GM18498 (cell line): ENCODE data around the gene LRRC2.
"Not testable (repeated sequence)": the region's sequence is repeated elsewhere in the genome, so short reads cannot be mapped to it uniquely, and the experiment has no call there.

Experiments
- ATAC-seq: cut with Tn5 transposase; IDR thresholded peaks from one replicate; pipeline ENCODE4 v1.9.1; 2021; ENCODE audit warnings: mild to moderate bottlenecking, moderate library complexity; ENCODE audit not compliant: unreplicated experiment

Gene LRRC2

DNA sequence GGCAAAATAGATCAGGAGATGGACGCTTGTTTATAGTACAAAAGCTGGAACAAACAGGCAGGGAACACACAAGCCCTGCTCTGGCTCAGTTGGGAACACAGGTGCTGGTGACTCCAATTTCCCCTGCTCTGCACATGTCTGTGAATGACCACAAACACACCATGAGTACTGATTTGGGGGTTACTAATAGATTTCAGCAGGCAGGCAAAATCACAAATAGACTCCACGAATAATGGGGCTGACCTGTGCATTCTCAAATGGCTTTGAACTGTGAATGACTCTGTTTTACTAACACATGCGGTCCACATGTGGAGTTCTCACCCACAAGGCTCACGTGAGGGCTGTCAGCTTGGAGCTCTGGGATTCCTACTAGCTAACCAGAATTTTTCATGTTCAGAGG, 64.4 kb downstream of the LRRC2 start:
- ATAC-seq = no peak

DNA sequence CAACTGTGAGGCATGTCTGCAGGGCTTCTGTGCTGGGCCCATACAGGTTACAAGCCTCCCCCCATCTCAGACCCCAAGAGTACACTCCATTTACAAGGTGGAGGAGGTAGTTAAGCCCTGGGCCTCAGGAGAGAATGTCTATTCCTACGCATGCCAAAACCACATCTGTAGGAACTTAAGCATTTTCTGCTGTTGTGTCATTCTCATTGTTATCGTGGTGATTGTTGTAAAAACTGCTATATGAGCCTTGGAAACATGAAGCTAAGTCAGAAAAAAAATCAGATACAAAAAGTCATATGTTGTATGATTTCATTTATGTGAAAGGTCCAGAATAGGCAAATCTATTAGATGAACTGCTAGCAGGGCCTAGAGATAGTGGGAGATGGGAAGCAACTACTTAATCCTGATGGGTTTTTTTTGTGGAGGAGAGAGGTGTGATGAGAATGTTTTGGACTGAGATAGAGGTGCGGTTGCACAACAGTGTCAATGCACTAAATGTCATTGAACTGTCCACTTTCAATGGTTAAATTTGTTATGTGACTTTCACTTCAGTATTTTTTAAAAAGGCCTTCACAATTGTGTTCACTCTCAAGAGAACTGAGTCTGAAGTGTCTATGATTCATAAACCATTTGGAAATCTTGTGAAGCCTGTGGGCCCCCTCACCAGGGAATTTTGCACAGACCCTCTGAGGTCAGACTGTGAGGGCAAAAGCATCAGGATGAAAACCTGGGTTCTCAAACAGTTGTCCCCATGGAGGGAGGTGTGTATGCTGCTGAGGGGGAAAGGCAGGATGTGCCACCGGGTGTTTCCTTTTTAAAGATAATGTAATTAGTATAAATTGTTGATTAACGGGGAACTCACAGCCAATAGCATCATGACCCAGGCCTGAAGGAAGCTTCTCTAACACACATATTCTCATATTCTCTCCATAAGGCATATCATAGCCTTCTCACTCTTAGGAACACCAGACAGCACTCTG, 65.2 kb downstream of the LRRC2 start:
- ATAC-seq = no peak

DNA sequence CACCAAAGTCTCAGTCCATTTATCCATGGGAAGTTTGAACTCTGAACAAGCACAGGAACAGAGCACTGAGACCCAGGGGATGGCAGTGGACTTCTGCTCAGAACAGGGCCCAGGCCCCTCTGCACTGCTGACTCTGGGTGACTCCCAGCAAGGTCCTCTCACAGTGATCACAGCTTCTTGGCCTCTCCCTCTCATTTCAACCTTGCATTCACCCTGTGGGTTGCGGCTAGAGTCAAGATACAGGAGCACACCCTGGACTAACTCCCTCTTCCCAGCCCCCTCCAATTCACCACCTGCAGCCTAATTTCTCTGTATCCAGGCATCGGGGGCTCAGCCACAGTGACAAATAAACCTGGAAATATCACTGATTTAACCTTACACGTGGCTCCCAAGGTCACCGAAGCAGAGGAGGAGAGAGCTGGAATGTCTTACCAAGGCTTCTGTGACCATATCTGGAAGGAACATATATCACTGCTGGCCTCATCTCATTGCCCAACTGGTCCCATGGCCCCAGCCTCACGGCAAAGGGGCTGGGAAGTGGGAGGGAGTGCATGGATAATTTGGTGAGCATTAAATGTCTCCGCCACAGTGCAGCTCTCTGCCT, 67.1 kb downstream of the LRRC2 start:
- no peak for ATAC-seq

DNA sequence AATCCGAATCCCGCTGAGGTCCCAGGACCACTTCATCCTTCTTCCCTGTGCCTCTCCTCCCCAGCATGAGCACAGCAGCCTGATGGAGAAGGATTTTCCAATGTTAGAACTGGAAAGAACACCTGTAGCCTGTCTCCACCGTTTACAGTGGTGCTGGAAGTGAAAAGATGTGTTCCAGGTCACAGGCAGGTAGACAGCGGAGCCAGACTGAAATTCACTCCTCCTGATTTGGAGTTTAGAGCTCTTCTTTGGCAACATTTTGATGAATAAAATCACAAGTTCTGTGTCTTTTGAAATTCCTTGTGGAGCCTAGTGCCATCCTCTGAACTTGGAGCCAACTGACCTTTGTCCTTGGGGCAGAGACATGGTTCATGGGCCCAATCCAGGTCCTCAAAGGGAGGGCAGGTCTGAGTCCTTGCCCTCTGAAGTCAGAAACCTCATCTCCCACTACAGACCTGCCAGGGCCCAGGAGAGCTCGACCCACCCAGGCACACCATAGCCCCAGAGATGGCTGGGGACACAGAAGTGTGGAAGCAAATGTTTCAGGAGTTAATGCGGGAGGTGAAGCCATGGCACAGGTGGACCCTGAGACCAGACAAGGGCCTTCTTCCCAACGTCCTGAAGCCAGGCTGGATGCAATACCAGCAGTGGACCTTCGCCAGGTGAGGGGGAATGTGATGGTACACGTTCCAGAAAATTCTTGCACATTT, 68.4 kb downstream of the LRRC2 start, which contains the start of gene RTP3:
Gene RTP3 (plus strand): TSS at position 421 of the 710 bp plus-strand sequence. CDS start 87 bp downstream, at position 508.
- no peak for ATAC-seq

DNA sequence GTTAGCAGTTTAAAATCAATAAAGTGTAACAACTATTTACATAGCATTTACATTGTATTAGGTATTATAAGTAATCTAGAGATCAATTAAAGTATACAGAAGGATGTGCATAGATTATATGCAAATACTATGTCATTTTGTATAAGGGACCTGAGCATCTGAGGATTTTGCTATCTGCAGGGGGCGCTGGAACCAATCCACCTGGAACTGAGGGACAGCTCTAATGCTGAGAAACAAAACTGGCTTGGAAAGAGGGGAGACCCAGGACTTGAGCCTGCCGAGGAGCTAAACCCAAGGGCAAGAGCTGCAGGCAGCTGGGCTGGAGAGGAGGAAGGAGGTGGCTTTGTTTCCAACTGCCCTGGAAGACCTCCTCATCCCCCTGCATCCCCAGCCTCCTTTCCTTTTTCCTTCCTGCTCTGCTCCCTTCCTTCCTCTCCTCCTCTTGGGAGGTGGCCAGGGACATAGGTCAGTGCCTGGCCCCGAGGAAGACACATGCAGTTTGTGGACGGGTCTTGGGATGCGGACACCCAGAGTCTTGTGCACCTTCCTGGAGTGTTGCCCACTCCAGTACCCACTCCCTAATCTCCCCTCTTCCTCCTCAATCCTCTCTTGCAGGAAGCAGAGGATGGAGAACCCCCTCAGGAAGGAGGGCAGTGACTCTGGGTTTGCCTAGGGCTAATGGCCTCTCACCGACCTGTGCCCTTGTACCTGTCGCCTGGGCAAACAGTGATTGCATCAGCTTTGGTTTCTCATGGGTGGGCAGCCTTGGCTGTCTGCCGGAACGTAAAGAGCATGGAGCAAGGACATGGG, 69.2 kb downstream of the LRRC2 start:
- ATAC-seq = no peak

DNA sequence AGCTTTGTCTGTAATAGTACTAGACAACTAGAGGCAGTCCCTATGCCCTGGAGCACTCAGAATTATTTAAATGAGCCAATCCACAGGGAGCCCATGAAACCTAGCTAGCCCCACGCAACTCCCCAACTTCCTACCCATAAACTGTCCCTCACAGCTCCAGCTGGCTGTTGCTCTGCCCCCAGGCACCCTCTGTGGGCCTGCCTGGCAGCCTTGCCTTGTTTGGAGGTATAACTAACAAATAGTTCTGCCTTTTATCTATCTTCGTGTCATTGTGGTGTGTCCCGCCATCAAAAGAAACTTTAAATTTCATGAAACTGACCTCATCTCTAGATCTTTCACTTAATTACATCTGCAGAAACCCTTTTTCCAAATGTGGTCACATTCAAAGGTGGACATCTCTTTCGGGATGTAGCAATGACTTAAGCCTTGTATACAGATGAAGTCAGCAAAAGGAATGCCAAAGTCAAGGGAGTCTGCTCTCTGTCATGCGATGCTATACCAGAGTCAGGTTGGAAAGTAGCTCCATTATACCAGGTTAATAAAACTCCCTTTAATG, 70.1 kb downstream of the LRRC2 start:
- ATAC-seq = no peak

DNA sequence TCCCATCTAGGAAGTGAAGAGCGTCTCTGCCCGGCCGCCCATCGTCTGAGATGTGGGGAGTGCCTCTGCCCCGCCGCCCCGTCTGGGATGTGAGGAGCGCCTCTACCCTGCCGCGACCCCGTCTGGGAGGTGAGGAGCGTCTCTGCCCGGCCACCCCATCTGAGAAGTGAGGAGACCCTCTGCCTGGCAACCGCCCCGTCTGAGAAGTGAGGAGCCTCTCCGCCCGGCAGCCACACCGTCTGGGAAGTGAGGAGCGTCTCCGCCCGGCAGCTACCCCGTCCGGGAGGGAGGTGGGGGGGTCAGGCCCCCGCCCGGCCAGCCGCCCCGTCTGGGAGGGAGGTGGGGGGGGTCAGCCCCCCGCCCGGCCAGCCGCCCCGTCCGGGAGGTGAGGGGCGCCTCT, 71.6 kb downstream of the LRRC2 start:
- not testable (repeated sequence) for ATAC-seq

DNA sequence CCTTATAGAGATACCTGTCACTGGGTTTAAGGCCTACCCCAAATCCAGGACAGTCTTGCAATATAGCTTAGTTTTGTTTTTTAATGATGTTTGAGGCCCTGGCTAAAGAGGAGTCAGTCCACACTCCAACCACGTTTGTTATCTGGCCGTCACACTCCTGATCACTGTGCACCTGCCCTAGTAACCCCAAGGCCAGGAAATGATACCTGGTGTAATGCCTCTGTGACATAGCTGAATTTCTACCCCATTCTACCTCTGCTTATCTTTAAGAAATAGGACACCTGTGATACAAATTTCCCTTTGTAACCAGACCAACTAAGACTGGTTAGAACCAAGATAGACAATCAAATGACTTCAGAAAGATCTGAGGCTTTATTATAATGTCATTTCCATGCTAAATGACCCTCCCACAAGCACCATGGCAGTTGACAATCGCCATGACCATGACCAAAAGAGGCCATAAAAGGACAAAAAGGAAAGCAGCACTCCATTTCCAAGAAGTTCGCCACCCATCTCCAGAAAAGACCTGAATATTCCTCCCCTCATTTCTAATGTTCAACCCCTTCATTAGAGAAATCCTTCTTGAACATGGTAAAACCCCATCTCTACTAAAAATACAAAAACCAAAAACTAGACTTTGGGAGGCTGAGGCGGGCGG, 73.1 kb downstream of the LRRC2 start:
- no peak for ATAC-seq

DNA sequence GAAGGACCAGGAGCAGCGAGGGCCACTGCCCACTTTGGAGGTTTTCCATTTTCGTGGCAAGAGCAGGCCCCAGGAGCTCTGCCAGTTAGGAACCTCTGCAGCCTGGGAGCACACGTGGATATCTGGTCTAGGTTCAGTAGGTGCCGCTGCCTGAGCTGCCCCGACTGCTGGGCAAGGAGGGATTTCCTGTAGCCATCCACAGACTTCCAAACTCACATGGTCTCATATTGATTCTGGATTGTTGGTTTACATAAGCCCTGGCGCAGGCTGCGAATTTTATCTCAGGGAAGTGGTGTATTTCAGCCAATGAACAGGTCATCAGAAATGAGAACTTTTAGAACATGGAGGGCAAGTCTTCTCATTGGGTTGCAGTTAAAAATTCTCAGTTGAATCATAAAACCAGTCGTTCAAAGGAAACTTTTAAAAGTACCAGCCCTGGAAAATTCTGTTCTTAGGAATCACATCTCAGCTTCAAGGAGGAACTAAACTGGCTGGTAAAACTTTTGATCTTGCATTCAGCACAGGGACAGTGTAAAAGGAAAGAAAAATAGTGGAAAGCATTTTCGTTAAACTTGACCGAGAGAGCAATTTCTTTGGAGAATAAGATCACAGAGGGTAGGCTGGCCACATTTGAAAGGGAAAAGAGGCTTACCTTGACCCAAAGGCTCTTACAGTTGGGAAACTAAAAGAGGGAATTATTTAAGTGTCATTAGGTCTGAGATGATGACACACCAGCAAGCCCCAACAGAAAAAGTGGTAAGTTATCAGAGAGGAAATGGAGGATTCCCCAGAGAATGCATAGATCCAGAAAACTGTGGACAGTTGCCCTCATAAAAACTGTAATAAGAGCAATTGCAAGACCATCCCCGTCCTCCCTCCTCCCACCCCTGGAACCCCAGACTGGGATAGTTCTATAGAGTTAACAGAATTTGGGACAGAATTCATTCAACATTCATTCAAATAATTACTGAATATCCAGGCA, 74.7 kb downstream of the LRRC2 start:
- ATAC-seq = no peak

DNA sequence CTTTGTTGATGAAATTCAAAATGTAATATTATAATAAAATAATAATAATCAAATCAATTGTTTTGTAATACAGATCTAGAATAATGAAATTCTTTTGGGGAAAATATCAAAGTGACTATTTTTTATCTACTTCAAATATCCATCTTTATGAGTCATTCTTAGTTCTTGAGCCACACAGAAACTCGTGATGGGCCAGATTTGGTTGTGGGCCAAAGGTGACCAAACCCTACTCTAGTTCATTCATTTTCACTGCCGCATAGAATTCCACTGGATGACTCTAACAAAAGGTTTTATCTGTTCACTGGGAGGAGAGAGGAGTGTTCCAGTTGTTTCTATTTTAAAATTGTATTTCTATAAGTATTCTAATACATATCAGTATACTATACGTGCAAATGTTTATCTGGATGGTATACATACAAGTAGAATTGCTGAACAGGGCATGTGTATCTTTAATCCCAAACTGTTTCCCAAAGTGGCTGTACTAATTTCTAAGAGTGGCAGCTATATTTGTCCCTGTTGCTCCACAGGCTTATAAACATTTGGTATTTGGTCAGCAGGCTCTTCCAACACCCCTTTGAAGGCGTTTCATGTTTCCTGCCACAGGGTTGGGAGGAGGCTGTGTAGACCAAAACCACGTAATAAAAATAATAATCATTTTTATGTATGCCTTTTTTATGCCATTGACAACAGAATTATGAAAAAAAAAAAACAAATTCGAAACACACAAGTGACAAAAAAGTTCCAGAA, 75.6 kb downstream of the LRRC2 start:
- ATAC-seq = no peak

DNA sequence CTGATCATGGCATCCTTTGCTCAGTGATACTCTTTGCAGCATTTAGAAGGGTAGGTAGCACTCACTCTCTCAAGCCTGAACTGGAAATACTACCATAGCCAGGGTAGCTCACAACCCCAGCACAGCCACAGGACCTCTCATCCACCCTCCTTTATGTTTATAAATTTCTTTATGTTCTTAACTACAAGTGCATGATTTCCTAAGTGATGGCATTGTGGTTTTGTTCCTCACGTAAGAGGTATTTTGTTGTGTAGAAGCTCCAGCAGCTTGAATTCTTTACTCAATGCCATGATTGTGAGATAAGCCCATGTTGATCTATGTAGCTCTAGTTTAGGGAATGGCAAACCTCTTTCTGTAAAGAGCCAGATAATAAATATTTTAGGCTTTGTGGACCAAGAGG, 76.2 kb downstream of the LRRC2 start:
- no peak for ATAC-seq

DNA sequence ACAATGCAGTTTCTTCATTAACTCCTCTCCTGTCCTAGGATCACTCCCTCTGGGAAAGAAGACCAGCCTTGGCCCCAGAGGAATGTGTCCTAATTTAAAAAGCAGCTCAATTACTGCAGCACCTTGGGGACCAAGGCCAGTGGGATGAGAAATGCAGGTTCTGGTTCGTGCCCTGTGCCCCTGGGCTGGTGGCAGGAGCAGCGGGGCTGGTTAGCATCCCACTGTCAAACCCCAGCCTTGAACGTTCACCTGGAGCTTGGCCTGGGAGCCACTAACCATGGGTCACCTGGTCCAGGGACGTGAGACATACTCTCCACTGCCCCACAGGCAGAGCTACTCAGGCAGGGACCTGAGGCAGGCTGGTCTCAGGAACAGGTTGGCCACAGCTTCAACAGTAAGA, 76.7 kb downstream of the LRRC2 start:
- no peak for ATAC-seq

DNA sequence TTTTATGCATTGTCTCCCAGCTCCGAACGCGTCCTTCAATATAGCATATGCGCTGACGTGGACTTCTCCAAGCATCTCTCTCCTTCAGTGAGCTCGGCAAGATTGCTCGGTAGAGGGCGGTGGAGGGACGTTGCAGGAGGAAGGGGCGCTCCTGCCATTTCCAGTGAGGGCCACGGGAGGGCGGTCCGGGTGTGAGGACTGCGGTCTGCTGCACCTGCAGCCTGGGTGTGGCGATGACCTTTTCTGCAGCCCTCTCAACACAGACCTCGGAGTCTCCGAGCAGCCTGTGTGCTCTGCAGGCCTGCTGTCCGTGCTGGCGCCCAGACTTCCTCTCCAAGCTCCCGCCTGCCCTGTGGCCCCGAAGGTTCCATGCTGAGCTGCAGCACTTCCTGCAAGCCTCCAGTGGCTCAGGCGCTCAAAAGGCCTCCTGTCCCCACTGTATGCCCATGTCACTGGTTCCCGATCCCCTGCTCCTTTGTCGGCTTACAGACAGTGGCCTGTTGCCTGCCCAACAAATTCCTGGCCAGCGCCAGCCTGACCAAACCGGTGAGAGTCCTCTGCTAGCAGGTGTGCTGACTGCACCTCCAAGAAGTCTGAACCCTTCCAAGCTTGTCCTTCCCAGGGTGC, 77.3 kb downstream of the LRRC2 start:
- ATAC-seq = peak; percentile 87

DNA sequence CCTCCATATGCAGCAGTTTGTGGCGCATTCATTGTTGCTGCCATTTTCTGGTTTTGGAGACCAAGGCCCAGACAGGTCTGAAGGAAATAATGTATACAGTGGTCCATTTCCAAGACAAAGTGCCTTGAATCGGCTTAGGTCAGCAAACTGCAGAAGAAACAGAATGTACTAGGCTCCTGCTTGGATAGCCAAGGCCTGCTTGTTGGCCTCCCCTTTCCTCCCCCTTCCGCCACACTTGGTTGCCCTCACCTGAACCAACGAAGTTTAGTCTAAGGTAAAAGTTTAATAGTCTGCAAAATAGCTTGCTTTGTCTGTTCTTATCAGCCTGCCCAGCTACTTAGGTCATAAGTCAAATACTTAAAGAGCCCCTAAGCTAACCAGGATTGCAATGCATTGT, 80.3 kb downstream of the LRRC2 start:
- ATAC-seq = no peak

DNA sequence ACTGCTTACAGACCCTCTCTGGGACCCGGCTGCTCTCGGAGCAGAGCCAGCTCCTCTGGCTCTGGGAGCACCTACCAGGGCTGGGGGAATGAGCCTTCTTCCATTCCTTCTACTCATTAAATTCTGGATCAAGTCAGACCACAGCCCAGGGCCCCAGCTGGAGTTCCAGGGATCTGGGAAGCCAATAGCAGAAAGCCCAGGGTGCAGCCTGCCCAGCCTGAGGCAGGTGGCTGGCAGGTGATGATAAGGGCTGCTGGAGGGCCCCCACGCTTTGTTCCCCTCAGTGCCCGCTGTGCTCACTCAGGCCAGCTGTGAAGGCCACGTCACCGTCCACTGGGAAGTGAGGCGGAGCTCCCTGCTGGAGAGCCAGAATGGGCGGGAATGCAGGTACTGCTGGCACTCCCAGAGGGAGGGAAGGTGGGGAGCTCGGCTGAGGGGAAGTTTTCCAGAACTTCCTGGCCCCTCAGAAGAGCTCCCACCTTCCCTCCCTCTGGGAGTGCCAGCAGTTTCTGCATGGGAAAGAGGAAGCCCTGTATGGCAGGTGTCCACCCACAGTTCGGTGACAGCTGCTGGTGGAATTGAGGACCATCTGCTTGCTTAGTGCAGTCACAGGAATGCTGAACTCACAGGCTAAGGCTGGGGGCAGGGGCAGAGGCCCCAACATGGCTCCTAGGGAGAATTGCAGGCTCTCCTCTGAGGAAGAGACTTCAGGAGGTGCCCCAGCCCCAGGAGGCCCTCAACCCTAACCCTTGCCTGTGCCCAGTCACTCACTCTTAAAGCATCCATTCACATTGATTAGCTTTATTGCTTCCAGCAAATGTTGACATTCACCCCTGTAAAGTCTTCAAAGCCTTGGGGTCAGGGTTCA, 81.0 kb downstream of the LRRC2 start:
- no peak for ATAC-seq

DNA sequence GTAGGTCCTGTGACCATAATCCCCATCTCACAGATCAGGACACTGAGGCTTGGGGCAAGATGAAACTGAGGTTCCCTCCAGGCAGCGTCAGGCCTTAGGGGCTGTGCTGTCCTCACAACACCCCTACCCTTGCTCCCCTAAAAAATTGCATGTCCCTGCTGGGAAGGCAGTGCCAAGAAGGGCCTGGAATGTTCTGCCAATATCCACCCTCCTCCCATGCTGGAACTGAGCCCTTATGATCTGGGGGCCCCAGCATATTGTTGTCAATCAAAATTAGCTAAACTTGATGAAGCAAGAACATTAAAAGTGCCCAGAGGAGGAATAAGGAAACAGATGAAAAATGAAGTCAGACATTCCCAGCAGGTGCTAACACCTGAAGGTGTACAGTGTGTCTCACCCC, 81.7 kb downstream of the LRRC2 start:
- ATAC-seq = no peak

DNA sequence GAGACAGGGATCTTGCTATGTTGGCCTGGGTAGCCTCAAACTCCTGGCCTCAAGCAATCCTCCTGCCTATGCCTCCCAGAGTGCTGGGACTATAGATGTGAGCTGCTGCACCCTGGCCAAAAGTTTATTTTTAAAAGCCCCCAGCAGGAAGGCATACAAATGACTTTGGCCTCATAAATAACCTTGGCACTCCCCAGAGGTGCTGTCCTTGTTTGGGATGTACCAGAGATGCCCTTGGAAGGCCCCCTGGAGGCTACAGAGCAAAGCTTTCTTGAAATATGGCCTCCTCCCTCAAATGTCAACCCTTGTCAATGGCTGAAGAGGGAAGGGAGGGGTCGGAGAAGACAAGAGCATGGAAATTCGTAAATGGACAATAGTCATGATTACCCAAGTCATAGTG, 82.3 kb downstream of the LRRC2 start:
- no peak for ATAC-seq
